Astrocyte of the spinal cord (primary cell): Measurements from ENCODE around the gene MLH1.
"Not testable (repeated sequence)": the region's sequence is repeated elsewhere in the genome, so short reads cannot be mapped to it uniquely, and the experiment has no call there.

Experiments used
- DNase-seq: peaks from one replicate; pipeline ENCODE4 v3.0.0; 2011; ENCODE audit warnings: low read depth, low spot score
- H3K4me3 ChIP-seq: 2 replicates; pipeline ENCODE4 v1.5.1; 2011; ENCODE audit warnings: low read depth, mild to moderate bottlenecking, low read length, moderate library complexity
- CTCF ChIP-seq: IDR thresholded peaks from 2 replicates; pipeline ENCODE4 v1.5.1; 2012; ENCODE audit warnings: low read depth, mild to moderate bottlenecking, low read length, inconsistent platforms
- in situ Hi-C: cut with HindIII; loops from 2 replicates; pipeline ENCODE4 v1.10.0; 2017; ENCODE audit warnings: low sequenced_read_pairs

The MLH1 gene

GRCh38 chr3:37040231-37040630 lies 46.9 kb downstream of the MLH1 start:
- in situ Hi-C loops, result no loop called here
- no peak overlapping the region for H3K4me3 ChIP-seq
- DNase-seq, result peak; percentile 26
- TF ChIP-seq CTCF, result no peak

DNA sequence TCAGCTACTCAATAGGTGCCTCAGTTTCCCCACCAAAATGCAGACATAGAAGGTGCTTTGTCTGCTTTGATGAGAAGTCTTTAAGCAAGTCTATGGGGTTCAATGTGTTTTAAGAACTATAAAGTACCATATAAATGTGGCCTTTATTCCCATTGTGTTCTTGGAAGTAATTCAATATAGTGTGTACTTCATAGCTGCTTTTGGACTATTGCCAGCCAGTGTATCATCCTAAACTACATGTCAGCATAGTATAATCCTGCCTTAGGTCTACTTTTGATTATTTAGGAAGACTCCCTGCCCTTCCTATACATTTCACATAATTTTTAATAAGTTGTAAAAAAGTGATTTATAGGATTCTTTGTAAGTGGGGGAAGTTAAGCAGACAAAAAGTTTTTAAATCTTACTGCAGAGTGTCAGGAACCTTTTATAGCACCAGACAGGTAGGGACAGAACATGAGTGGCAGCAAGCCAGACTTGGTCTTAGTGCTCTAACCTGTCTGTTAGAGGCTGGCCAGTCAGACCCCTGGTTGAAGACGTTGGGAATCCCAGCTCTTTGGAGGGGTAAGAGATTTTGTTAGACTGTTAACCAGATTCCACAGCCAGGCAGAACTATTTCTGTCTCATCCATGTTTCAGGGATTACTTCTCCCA lies 48.4 kb downstream of the MLH1 start:
- in situ Hi-C loops, result no loop called here
- no peak for DNase-seq
- no peak overlapping the region for H3K4me3 ChIP-seq
- TF ChIP-seq CTCF, result no peak

DNA sequence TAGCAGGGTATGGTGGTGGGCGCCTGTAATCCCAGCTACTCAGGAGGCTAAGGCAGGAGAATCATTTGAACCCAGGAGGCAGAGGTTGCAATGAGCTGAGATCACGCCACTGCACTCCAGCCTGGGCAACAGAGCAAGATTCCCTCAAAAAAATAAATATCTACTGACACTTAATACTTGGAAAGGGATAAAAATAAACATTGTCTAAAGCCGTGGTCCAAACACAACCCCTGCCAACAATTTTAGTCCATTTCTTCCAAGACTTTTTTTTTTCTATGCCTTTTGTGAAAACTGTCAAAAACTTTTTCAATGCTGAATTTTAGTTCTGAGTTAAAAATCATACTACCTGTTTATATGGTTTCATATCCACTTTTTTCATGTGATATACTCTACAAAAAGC lies 49.4 kb downstream of the MLH1 start:
- in situ Hi-C loops, DNase-seq, H3K4me3 ChIP-seq: not testable (repeated sequence)

DNA sequence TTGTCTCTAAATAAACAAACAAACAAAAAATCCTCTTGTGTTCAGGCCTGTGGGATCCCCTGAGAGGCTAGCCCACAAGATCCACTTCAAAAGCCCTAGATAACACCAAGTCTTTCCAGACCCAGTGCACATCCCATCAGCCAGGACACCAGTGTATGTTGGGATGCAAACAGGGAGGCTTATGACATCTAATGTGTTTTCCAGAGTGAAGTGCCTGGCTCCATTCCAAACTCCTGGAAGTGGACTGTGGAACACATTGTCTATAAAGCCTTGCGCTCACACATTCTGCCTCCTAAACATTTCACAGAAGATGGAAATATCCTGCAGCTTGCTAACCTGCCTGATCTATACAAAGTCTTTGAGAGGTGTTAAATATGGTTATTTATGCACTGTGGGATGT lies 57.0 kb downstream of the MLH1 start:
- no peak overlapping the region for H3K4me3 ChIP-seq
- no peak for TF ChIP-seq CTCF
- in situ Hi-C loops, result no loop called here

DNA sequence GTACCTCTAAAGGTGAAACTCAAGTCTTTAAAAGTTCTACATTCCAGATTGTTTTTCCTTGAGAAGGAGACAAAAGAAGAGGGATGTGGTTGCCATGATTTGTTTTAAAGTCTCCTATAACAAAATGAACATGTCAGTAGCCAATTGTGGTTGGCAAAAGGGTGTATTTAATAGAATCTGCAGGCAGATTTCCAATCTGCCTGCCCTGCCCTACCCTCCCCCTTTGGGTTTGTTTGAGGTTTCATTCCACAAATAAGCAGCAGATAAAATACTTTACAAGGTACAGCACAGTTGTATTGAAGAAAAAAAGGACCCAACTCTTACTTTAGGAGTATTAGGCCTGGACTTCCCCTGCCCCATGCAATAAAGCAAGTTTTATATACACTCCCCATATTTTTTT lies 59.5 kb downstream of the MLH1 start:
- peak; percentile 53 for DNase-seq
- in situ Hi-C loops, result no loop called here

More for the DNA sequence above, 57.0 kb downstream of the MLH1 start:
- DNase-seq, result no peak

DNA sequence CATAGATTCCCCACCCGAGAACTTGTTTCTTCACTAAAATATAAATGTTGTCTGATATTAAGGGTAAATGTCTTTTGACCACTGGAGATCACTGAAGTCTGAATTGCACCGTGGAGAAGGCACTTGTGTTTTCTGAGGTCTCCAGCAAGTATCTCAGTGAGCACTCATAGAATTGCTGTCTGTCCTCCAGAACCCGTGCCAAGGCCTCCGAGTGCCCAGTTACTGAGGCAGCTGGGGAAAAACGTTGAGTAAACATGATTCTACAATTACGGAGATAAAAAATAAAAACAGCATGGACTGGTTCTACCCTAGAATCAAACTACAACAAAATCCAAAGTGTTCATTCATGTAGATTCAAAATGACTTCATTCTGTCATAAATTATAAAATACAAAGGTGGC lies 60.0 kb downstream of the MLH1 start:
- TF ChIP-seq CTCF, result no peak
- in situ Hi-C loops, result no loop called here
- no peak for DNase-seq
- no peak overlapping the region for H3K4me3 ChIP-seq

More for the DNA sequence above, 59.5 kb downstream of the MLH1 start:
- no peak for TF ChIP-seq CTCF
- no peak overlapping the region for H3K4me3 ChIP-seq

DNA sequence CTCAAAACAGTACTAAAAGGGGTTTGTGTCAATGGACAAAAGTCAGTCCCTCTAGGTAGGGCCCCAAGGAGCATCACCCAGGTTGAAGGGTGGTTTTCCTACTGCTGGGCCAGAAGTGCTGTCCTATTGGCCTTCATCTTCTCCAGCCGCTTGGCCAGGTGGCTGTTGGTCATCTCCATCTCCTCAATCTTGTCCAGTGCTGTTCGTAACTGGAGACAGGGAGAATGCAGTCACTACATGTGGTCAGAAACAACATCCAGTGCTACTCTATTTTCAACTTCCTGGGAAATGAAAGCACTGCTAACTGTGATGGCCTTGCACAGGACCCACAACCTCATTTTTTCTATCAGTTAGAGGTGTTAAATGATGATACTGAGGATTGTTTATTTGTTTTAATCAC lies 60.4 kb downstream of the MLH1 start:
- no peak overlapping the region for H3K4me3 ChIP-seq
- no peak for TF ChIP-seq CTCF
- in situ Hi-C loops, result no loop called here
- no peak for DNase-seq
